HepG2 (cell line): ENCODE results near the gene STMN1. TPM values are rescaled to one million over a fixed set of nuclear protein-coding genes. Genes with fewer than 3 reads are reported as not detected.

Experiments used
- ZNF589 ChIP-seq: sonication (generic); formaldehyde crosslinking; conservative IDR thresholded peaks from 2 replicates; pipeline ENCODE4 v1.8.0; 2022; ENCODE audit warnings: mild to moderate bottlenecking, moderate library complexity, missing genetic modification reagents
- ZNF629 ChIP-seq: sonication (generic); formaldehyde crosslinking; conservative IDR thresholded peaks from 2 replicates; pipeline ENCODE4 v1.5.0; 2020; ENCODE audit warnings: missing genetic modification reagents
- polyA plus RNA-seq, 8 experiments: library from polyadenylated mRNA; depleted of rRNA in 3 of 8; stranded (reverse) in 7 of 8; unstranded in 1 of 8; fragments of >200 nt; fragmentation: Illumina TruSeq in 4 of 8; extraction: Trizol in 4 of 8; gene quantifications; 2 replicates each; pipeline versions ENCODE4 v1.2.1 to v1.2.3, GENCODE V29; 2011 to 2016; ENCODE audit warnings: low read depth in 4 of 8, missing spikeins in 1 of 8, mixed read lengths in 1 of 8; ENCODE audit not compliant: insufficient read depth in 1 of 8
- total RNA-seq, 5 experiments: library from RNA; depleted of rRNA; stranded (reverse); fragments of >200 nt; fragmentation: Illumina TruSeq; extraction: Trizol; gene quantifications; 2 replicates each; pipeline ENCODE4 v1.2.3, GENCODE V29; 2016; ENCODE audit warnings: low read depth in 1 of 5
- TF ChIP-seq, protein P1 (sequence below): sonication (generic); formaldehyde crosslinking; IDR thresholded peaks from 2 replicates; pipeline ENCODE4 v1.5.0; 2020; ENCODE audit warnings: missing genetic modification reagents
- TF ChIP-seq, protein P2 (sequence below): sonication (generic); formaldehyde crosslinking; IDR thresholded peaks from 2 replicates; pipeline ENCODE4 v1.4.0; 2020; ENCODE audit warnings: missing genetic modification reagents
- TF ChIP-seq, protein P3 (sequence below): sonication (generic); formaldehyde crosslinking; IDR thresholded peaks from 2 replicates; pipeline ENCODE4 v1.8.1; 2022; ENCODE audit warnings: mild to moderate bottlenecking, missing genetic modification reagents
- TF ChIP-seq, protein P4 (sequence below): sonication (generic); formaldehyde crosslinking; IDR thresholded peaks from 2 replicates; pipeline ENCODE4 v1.8.1; 2023; ENCODE audit warnings: mild to moderate bottlenecking, missing genetic modification reagents

The STMN1 gene
- total and polyA plus RNA-seq, 2 of the 13 experiments (the other 11 are each of a cell fraction or from before 2014, with no cell fraction given) = 45.9 to 409 TPM

GRCh38 chr1:25875856-25876692, 30.1 kb downstream of the STMN1 start (continued):
- TF ChIP-seq, protein P1, sequence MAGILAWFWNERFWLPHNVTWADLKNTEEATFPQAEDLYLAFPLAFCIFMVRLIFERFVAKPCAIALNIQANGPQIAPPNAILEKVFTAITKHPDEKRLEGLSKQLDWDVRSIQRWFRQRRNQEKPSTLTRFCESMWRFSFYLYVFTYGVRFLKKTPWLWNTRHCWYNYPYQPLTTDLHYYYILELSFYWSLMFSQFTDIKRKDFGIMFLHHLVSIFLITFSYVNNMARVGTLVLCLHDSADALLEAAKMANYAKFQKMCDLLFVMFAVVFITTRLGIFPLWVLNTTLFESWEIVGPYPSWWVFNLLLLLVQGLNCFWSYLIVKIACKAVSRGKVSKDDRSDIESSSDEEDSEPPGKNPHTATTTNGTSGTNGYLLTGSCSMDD (CRISPR knock-in tag) = no peak
- TF ChIP-seq ZNF589 (CRISPR knock-in tag) (no peak), ZNF629 (0 out of 2 replicates have a peak, but pooled peaks have one; percentile 0)
- TF ChIP-seq, protein P2, sequence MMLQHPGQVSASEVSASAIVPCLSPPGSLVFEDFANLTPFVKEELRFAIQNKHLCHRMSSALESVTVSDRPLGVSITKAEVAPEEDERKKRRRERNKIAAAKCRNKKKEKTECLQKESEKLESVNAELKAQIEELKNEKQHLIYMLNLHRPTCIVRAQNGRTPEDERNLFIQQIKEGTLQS (CRISPR knock-in tag) = no peak
- TF ChIP-seq, protein P3, sequence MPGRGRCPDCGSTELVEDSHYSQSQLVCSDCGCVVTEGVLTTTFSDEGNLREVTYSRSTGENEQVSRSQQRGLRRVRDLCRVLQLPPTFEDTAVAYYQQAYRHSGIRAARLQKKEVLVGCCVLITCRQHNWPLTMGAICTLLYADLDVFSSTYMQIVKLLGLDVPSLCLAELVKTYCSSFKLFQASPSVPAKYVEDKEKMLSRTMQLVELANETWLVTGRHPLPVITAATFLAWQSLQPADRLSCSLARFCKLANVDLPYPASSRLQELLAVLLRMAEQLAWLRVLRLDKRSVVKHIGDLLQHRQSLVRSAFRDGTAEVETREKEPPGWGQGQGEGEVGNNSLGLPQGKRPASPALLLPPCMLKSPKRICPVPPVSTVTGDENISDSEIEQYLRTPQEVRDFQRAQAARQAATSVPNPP (CRISPR knock-in tag) = no peak; the same call in 1 of the 2 replicates
- TF ChIP-seq, protein P4, sequence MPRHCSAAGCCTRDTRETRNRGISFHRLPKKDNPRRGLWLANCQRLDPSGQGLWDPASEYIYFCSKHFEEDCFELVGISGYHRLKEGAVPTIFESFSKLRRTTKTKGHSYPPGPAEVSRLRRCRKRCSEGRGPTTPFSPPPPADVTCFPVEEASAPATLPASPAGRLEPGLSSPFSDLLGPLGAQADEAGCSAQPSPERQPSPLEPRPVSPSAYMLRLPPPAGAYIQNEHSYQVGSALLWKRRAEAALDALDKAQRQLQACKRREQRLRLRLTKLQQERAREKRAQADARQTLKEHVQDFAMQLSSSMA (CRISPR knock-in tag) = no peak
